ENCODE measurements around the gene SLC38A4.

GRCh38 chr12:46751173-46751572, 74.6 kb downstream of the SLC38A4 start:
- TF ChIP-seq POLR2AphosphoS5 (IDR thresholded peaks at IDR 0.05), result no peak
- TF ChIP-seq CTCF (IDR thresholded peaks at IDR 0.05), result no peak
- no peak for TF ChIP-seq POLR2A (IDR thresholded peaks at IDR 0.05)

Data from breast epithelium (tissue), 3 donors.